H1 (cell line): ENCODE results near the gene RGCC. TPM values are rescaled to one million over a fixed set of nuclear protein-coding genes. Genes with fewer than 3 reads are reported as not detected.

Source experiments
- BCL11A ChIP-seq, 2 experiments: IDR thresholded peaks; one replicate each; pipeline ENCODE4 v1.6.1; 2011; ENCODE audit warnings: low read depth in 2 of 2, low read length in 2 of 2, mild to moderate bottlenecking in 2 of 2
- CHD1 ChIP-seq: IDR thresholded peaks from 2 replicates; pipeline ENCODE4 v1.6.1; 2012; ENCODE audit warnings: low read depth, low read length, improper control_type of control experiment
- RFX5 ChIP-seq: IDR thresholded peaks from 2 replicates; pipeline ENCODE4 v1.6.1; 2011; ENCODE audit warnings: low read depth, low read length, improper control_type of control experiment, borderline replicate concordance
- polyA plus RNA-seq, 7 experiments: library from polyadenylated mRNA; depleted of rRNA in 3 of 7; stranded (reverse) in 5 of 7; unstranded in 2 of 7; fragments of >200 nt in 5 of 7; fragments of 200-250 nt in 2 of 7; gene quantifications; 1 replicate in 5 of 7; 2 replicates in 1 of 7; 4 replicates in 1 of 7; pipeline versions ENCODE4 v1.2.1 to v1.2.3, GENCODE V29; 2011 to 2013; ENCODE audit warnings: missing spikeins in 2 of 7, mixed read lengths in 2 of 7
- total RNA-seq: library from RNA; stranded (reverse); fragmentation: NEBNext Ultra II Directional; extraction: Animal tissue kit (Norgen Biotek cat#: 25700); gene quantifications from 2 replicates; pipeline ENCODE4 v1.2.1, GENCODE V29; 2021
- TF ChIP-seq, protein P1 (sequence below), 3 experiments: IDR thresholded peaks; 1 replicate in 2 of 3; 2 replicates in 1 of 3; pipeline versions ENCODE4 v1.5.1 to v1.6.1; 2011; ENCODE audit warnings: low read length in 3 of 3, mild to moderate bottlenecking in 3 of 3, inconsistent platforms in 2 of 3, low read depth in 1 of 3, moderate library complexity in 1 of 3; ENCODE audit not compliant: insufficient read depth in 1 of 3; ENCODE audit errors: control extremely low read depth in 1 of 3
- TF ChIP-seq, protein P2 (sequence below): IDR thresholded peaks from 2 replicates; pipeline ENCODE4 v1.6.1; 2012; ENCODE audit warnings: inconsistent platforms

RGCC gene
- total and polyA plus RNA-seq, 2 of the 8 experiments (the other 6 are each of a cell fraction or from before 2014, with no cell fraction given) = 0.41 TPM; not detected in 1

DNA sequence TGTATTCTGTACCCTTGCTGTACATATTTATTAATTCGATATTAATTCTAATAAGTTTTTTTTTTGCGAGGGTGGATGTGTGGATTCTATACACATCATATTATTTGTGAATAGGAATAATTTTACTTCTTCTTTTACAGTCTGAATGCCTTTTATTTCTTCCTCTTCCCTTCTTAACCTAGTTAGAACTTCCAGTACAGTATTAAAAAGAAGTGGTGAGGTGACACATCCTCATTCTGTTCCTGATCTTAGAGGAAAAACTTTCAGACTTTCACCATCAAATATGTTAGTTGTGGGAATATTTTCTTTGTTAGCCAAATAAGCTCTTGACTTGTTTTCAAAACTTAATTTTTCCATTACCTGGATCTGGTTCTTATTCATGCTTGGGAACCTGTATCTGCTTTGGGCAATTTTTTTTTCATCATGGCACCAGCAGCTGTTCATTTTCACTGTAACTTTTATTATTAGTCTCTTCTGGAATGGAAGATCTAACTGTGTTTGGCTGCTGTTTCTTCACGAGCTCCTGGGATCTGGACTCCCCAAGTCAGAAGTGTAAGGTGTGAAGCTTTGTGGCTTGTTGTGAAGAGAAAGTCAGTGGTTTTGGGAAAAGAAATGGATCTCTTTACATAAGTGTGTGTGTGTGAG lies 33.1 kb downstream of the RGCC start (continued):
- TF ChIP-seq, protein P1, sequence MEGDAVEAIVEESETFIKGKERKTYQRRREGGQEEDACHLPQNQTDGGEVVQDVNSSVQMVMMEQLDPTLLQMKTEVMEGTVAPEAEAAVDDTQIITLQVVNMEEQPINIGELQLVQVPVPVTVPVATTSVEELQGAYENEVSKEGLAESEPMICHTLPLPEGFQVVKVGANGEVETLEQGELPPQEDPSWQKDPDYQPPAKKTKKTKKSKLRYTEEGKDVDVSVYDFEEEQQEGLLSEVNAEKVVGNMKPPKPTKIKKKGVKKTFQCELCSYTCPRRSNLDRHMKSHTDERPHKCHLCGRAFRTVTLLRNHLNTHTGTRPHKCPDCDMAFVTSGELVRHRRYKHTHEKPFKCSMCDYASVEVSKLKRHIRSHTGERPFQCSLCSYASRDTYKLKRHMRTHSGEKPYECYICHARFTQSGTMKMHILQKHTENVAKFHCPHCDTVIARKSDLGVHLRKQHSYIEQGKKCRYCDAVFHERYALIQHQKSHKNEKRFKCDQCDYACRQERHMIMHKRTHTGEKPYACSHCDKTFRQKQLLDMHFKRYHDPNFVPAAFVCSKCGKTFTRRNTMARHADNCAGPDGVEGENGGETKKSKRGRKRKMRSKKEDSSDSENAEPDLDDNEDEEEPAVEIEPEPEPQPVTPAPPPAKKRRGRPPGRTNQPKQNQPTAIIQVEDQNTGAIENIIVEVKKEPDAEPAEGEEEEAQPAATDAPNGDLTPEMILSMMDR (IDR thresholded peaks at IDR 0.05; ENCODE audit: control extremely low read depth in 1 of 3, insufficient read depth in 1 of 3, low read depth in 1 of 3, low read length in 3 of 3) = no peak
- TF ChIP-seq BCL11A (IDR thresholded peaks at IDR 0.05; ENCODE audit: low read depth in 2 of 2, low read length in 2 of 2) (no peak), CHD1 (no peak), RFX5 (no peak)
- TF ChIP-seq, protein P2, sequence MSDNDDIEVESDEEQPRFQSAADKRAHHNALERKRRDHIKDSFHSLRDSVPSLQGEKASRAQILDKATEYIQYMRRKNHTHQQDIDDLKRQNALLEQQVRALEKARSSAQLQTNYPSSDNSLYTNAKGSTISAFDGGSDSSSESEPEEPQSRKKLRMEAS = no peak
